Articular chondrocyte of knee joint (primary cell): ENCODE results near the gene ANKRA2. TPM values are rescaled to one million over a fixed set of nuclear protein-coding genes. Genes with fewer than 3 reads are reported as not detected.

ENCODE experiments used
- total RNA-seq: library from RNA; depleted of rRNA; stranded (reverse); fragments of >200 nt; gene quantifications from 2 replicates; pipeline ENCODE4 v1.2.3, GENCODE V29; 2012

Gene ANKRA2, protein sequence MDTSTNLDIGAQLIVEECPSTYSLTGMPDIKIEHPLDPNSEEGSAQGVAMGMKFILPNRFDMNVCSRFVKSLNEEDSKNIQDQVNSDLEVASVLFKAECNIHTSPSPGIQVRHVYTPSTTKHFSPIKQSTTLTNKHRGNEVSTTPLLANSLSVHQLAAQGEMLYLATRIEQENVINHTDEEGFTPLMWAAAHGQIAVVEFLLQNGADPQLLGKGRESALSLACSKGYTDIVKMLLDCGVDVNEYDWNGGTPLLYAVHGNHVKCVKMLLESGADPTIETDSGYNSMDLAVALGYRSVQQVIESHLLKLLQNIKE
- total RNA-seq, result 24.0 and 24.4 TPM in 2 replicates

DNA sequence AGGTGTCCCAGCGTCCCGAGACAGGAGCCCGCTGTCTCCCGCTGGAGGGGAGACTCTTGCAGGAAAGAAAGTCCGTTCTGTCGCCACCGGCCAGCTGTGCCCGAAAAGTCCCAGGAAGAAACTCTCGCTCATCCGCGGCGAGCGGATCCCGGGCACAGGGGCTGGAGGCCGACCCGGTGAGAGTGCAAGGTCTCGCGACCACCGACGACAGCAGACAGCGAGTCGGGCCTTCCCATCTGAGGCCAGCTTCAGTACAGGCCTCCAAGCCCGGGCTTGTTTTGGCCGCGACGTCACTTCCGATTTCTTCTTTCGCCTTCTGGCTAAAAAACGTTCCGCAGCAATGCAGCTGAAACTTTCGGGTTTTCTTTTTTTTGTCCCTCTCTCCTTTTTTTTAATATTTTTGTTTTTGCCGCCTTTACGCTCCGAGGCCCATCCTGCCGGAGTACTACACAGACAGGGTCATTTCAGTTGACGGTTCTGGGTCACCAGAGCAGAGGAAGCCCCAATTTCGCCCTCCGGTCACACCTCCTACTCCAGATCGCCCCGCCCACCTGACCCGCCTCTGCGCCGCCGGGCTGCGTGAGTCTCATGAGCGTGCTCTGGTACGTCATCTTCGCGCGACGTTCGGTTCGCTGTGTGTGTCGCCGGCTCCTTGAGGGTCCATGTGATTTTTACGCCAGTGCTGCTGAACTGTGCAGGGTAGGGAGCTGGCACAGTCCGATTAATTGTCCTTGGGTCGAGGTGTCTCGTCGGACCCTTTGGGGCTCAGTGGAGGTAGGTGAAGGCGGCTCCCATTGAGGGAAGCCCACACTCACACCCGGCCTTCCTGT is at the start of gene ANKRA2, which contains the start of gene UTP15:
Gene ANKRA2, minus strand, starts transcription at position 501 of the 830 bp plus-strand sequence. CDS start 2,758 bp downstream, outside the sequence.
Gene UTP15, plus strand, starts transcription at position 605 of the 830 bp plus-strand sequence. CDS start 1,602 bp downstream, outside the sequence.

Other genes with a start within 250 kb of the ANKRA2 start
- gene FOXD1, start 116.9 kb downstream of the ANKRA2 start, total RNA-seq, result 9.6 and 14.0 TPM in 2 replicates
- 354 and 380 TPM in 2 replicates for gene BTF3, start 67.2 kb downstream of the ANKRA2 start, total RNA-seq
- gene UTP15, start 104 bp upstream of the ANKRA2 start, total RNA-seq, result 25.9 and 31.2 TPM in 2 replicates
- 60.6 and 66.7 TPM in 2 replicates for gene ARHGEF28, start 60.6 kb upstream of the ANKRA2 start, total RNA-seq